ENCODE measurements around the gene NOD1.

DNA sequence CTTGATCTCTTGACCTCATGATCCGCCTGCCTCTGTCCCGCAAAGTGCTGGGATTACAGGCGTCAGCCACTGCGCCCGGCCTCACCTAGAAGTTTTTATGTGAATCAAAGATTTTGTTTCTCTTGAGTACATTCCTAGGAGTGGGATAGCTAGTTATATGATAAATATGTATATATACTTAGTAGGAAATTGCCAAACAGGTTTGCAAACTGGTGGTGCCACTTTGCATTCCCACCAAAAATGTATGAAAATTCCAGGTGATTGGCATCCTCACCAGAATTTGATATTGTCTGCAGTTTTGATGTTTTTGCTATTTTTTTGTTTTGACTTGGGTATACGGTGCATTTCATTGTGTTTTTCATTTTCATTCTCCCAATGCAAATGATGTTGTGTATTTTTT is 86.8 kb downstream of the NOD1 start:
- no peak for TF ChIP-seq ZFP30 (CRISPR knock-in tag; IDR thresholded peaks at IDR 0.05)
- TF ChIP-seq TOX (CRISPR knock-in tag; IDR thresholded peaks at IDR 0.05; ENCODE audit: borderline replicate concordance) = no peak
- TF ChIP-seq, protein P1, sequence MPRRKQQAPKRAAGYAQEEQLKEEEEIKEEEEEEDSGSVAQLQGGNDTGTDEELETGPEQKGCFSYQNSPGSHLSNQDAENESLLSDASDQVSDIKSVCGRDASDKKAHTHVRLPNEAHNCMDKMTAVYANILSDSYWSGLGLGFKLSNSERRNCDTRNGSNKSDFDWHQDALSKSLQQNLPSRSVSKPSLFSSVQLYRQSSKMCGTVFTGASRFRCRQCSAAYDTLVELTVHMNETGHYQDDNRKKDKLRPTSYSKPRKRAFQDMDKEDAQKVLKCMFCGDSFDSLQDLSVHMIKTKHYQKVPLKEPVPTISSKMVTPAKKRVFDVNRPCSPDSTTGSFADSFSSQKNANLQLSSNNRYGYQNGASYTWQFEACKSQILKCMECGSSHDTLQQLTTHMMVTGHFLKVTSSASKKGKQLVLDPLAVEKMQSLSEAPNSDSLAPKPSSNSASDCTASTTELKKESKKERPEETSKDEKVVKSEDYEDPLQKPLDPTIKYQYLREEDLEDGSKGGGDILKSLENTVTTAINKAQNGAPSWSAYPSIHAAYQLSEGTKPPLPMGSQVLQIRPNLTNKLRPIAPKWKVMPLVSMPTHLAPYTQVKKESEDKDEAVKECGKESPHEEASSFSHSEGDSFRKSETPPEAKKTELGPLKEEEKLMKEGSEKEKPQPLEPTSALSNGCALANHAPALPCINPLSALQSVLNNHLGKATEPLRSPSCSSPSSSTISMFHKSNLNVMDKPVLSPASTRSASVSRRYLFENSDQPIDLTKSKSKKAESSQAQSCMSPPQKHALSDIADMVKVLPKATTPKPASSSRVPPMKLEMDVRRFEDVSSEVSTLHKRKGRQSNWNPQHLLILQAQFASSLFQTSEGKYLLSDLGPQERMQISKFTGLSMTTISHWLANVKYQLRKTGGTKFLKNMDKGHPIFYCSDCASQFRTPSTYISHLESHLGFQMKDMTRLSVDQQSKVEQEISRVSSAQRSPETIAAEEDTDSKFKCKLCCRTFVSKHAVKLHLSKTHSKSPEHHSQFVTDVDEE (CRISPR knock-in tag; IDR thresholded peaks at IDR 0.05) = no peak
- TF ChIP-seq, protein P2, sequence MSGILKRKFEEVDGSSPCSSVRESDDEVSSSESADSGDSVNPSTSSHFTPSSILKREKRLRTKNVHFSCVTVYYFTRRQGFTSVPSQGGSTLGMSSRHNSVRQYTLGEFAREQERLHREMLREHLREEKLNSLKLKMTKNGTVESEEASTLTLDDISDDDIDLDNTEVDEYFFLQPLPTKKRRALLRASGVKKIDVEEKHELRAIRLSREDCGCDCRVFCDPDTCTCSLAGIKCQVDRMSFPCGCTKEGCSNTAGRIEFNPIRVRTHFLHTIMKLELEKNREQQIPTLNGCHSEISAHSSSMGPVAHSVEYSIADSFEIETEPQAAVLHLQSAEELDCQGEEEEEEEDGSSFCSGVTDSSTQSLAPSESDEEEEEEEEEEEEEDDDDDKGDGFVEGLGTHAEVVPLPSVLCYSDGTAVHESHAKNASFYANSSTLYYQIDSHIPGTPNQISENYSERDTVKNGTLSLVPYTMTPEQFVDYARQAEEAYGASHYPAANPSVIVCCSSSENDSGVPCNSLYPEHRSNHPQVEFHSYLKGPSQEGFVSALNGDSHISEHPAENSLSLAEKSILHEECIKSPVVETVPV (CRISPR knock-in tag; IDR thresholded peaks at IDR 0.05) = no peak
- TF ChIP-seq ZFP3 (CRISPR knock-in tag; IDR thresholded peaks at IDR 0.05) = no peak
- no peak for TF ChIP-seq ISL1 (CRISPR knock-in tag; IDR thresholded peaks at IDR 0.05)
- TF ChIP-seq, protein P3, sequence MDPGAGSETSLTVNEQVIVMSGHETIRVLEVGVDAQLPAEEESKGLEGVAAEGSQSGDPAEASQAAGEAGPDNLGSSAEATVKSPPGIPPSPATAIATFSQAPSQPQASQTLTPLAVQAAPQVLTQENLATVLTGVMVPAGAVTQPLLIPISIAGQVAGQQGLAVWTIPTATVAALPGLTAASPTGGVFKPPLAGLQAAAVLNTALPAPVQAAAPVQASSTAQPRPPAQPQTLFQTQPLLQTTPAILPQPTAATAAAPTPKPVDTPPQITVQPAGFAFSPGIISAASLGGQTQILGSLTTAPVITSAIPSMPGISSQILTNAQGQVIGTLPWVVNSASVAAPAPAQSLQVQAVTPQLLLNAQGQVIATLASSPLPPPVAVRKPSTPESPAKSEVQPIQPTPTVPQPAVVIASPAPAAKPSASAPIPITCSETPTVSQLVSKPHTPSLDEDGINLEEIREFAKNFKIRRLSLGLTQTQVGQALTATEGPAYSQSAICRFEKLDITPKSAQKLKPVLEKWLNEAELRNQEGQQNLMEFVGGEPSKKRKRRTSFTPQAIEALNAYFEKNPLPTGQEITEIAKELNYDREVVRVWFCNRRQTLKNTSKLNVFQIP (CRISPR knock-in tag; IDR thresholded peaks at IDR 0.05; ENCODE audit: borderline replicate concordance, low read depth) = no peak
